Neural cell (in vitro differentiated cells): ENCODE data around the gene CDKL5.

Experiments used
- CTCF ChIP-seq: fragments of 450-650 bp; IDR thresholded peaks from 2 replicates; pipeline ENCODE4 v1.5.1; 2014; ENCODE audit warnings: antibody characterized with exemption, mild to moderate bottlenecking, moderate library complexity; ENCODE audit not compliant: poor library complexity, severe bottlenecking
- EP300 ChIP-seq: fragments of 450-650 bp; conservative IDR thresholded peaks from 2 replicates; pipeline ENCODE4 v1.6.1; 2014; ENCODE audit warnings: antibody characterized with exemption, mild to moderate bottlenecking, moderate library complexity; ENCODE audit not compliant: poor library complexity, severe bottlenecking
- EZH2 ChIP-seq: fragments of 200-600, 300-800 bp; shearing (Covaris generic), sonication (generic); IDR thresholded peaks from 2 replicates; pipeline ENCODE4 v1.6.1; 2014; ENCODE audit warnings: antibody characterized with exemption, low read length, borderline replicate concordance, mild to moderate bottlenecking; ENCODE audit not compliant: insufficient read depth, poor library complexity, severe bottlenecking
- POLR2AphosphoS5 ChIP-seq: IDR thresholded peaks from 2 replicates; pipeline ENCODE4 v1.6.1; 2012
- REST ChIP-seq: IDR thresholded peaks from 2 replicates; pipeline ENCODE4 v1.6.1; 2012; ENCODE audit warnings: borderline replicate concordance
- TAF1 ChIP-seq: IDR thresholded peaks from 2 replicates; pipeline ENCODE4 v1.6.1; 2012; ENCODE audit warnings: low read depth

- no peak for TF ChIP-seq CTCF
- TF ChIP-seq EZH2 = no peak
- no peak for TF ChIP-seq TAF1
- TF ChIP-seq POLR2AphosphoS5 = no peak
- TF ChIP-seq REST = no peak
- no peak for TF ChIP-seq EP300
Measured at GRCh38 chrX:18468599-18468998, 43.2 kb downstream of the CDKL5 start.
